Epithelial cell of prostate (primary cell): Measurements from ENCODE around the gene CBFB.
"Not testable (repeated sequence)": the region's sequence is repeated elsewhere in the genome, so short reads cannot be mapped to it uniquely, and the experiment has no call there.

Experiments
- DNase-seq: peaks from one replicate; pipeline ENCODE4 v3.0.0-alpha.2; 2011; ENCODE audit warnings: low read depth, low spot score
- H3K27ac ChIP-seq: fragments of 450-650 bp; 2 replicates; pipeline ENCODE4 v1.5.1; 2017; ENCODE audit warnings: mild to moderate bottlenecking

The CBFB gene

GRCh38 chr16:67039260-67040020, 10.5 kb downstream of the CBFB start:
- no peak for DNase-seq

DNA sequence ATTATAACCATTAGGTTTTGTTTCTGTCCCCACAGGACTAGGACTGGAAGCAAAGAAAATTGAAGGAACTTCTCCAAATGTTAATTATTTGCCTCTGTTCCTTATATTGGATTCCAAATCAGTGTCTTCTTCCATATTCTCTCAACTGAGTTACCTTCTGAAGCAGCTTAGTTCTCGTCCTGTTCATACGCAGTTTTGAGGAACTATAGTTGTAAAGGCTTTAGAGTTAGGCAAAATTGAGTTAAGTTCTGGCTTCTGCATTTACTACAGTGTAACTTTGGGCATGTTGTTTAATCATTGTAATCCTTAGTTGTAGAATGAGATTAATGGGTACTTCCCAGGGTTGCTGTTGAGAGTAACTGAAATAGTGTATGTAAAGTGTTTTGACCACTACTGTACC, 11.2 kb downstream of the CBFB start:
- no peak for DNase-seq
- no peak overlapping the region for H3K27ac ChIP-seq

More at GRCh38 chr16:67039260-67040020, 10.5 kb downstream of the CBFB start:
- H3K27ac ChIP-seq = no peak overlapping the region

DNA sequence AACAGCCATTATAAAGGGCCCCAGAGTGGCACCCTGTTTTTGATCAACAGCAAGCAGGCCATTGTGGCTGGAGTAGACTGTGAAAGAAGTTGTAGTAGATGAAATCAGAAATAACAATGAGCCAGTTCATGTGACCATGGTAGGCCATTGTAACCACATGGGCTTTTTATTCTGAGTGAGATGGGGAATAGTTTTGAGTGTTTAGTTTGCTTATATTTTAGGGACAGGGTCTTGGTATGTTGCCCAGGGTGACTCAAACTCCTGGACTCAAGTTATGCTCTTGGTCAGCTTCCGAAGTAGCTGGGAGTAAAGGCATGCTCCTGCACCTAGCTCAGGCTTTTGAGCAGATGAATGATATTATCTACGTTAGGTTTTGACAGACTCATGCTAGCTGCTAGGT, 12.0 kb downstream of the CBFB start:
- H3K27ac ChIP-seq = no peak overlapping the region
- no peak for DNase-seq

DNA sequence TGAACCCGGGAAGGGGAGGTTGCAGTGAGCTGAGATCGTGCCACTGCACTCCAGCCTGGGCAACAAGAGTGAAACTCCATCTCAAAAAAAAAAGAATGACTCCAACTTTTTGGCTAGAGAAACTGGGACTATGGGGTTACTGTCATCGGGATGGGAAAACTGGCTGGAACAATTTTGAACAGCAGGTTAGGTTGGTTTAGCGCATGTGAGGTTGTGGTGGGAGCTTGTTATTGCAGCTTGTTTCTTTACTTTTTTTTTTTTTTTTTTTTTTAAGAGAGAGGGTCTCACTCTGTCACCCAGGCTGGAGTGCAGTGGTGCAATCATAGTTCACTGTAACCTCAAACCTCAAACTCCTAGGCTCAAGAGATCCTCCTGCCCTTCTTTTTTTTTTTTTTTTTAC, 12.6 kb downstream of the CBFB start:
- not testable (repeated sequence) for DNase-seq, H3K27ac ChIP-seq

DNA sequence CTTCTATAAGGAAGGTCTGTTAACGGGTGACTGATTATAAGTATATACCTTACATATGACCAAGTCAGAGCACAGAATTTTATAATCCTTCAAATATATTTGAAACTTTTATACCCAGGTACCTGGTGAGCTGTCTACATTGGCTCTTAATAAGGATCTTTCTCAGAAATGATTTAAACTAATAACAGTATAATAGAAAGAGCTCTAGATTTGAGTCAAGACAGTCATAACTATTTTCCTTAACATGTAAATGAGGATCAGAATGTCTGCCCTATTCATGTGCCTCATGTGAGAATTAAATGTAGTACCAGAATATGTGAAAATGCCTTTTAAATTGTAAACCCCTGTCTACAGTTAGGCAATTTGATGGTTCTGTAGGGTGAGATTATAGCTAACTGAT, 14.5 kb downstream of the CBFB start:
- no peak overlapping the region for H3K27ac ChIP-seq
- DNase-seq = no peak

DNA sequence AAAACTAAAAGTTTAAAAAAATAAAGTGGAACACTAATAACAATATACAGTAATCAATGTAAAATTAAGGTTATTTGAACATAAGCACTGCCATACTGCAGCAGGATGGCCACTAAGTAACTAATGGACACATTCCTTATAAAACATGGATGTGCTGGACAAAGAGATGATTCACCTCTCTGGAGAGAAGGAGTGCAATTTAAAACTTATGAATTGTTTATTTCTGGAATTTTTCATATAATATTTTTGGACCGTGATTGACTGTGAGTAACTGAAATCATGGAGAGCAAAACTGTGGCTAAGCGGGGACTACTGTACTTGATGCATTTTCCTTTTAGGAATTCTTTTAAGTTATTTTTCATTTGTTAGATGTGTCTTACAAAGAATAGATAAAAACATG, 21.8 kb downstream of the CBFB start:
- H3K27ac ChIP-seq = no peak overlapping the region
- no peak for DNase-seq

GRCh38 chr16:67052399-67052798, 23.4 kb downstream of the CBFB start:
- H3K27ac ChIP-seq = no peak overlapping the region
- no peak for DNase-seq

DNA sequence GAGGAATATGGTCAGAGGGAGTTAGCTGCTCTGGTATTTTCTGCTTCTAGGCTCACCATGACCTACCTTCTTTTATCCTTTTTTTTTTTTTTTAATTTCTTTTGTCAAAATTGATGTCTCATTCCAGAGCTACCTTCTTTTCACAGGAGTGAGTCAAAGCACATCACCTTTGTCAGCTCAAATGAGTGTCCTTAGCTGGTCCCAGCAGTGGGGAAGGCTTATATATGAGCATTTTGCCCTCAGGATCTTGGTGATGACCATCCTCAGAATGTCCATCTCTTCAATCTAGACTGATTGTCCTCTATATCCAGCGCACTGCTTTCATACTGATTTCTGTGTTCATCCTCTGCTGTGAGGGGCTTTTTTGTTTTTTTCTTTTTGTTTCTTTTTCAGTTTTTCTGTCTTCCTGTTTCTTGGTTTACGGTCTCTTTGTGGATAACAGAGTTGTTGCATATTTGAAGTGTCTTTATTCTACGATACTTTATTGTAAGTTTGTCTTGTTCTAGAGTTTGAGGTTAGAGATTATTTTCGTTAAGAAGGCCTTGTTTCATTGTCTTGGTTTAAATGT, 24.9 kb downstream of the CBFB start:
- no peak for DNase-seq
- peak overlapping the region; percentile 67 for H3K27ac ChIP-seq

DNA sequence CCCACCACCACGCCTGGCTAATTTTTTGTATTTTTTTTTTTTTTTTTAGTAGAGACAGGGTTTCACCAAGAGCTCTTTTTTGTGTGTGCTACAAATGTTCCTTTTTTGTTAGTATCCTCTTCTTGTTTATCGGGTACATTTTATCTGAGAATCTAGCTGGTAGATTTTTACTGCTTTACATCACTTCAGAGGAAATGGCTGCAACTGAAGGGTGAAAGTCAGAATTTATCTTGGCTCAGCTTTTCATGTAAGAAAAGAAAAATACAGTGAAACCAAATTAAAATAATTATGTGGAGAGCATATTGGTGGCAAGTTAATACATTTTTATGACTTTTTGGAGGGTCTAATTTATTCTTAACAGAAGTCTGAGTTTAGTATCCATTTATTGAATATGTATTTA, 26.0 kb downstream of the CBFB start:
- DNase-seq = no peak
- peak overlapping the region; percentile 67 for H3K27ac ChIP-seq

DNA sequence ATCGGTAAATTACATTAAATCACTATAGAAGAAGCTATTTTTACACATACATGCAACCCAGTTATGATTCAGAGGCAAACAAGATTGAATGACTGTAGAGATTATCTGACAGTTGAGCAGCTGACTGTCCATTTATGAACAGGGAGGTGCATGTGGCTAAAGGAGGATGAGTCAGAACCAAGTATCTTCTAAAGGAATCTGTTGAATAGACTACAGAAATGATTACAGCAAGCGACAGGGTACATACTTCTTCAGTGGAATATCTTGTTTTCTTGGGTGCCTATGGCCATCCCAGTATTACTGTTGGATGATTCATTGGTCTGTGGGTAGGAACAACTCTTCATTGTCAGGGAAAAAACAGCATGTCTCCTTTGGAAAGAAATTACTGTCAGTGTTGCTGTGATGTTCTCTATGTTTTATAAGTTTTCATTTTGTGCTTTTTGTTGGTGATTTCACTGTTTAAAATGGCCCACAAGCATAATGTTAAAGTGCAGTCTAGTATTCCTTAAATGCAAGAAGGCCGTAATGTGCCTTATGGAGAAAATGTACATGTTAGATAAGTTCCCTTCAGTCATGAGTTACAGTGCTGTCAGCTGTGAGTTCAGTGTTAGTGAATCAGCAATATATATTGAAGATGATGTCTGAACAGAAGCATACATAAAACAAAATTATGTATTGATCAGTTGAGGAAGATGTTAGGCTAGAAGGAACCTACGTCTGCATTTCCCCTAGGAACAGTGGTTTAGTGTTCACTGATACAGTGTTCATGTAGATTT, 27.0 kb downstream of the CBFB start:
- DNase-seq = peak; percentile 95
- H3K27ac ChIP-seq = peak overlapping the region; percentile 67

DNA sequence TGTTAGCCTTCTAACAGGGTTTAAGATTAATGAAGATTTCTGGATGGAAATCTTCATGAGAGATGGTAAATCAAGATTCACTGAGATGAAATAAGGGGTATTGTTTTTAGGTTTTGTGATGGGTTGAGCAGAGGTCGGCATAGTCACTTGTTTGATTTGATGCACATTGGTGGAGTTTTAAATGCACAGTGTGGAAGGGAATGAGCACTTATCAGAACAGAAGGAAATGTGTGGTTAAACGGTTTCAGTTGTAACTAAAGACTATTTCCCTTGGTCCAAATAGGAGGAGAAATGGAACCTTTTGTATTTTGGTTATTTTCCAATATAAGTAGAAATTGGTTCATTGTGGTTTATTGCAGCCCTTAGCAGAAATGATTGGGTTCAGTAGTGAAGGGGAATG, 34.1 kb downstream of the CBFB start:
- no peak for DNase-seq

GRCh38 chr16:67068212-67068753, 39.3 kb downstream of the CBFB start:
- no peak for DNase-seq
- no peak overlapping the region for H3K27ac ChIP-seq

More for the DNA sequence above, 34.1 kb downstream of the CBFB start:
- H3K27ac ChIP-seq = no peak overlapping the region

DNA sequence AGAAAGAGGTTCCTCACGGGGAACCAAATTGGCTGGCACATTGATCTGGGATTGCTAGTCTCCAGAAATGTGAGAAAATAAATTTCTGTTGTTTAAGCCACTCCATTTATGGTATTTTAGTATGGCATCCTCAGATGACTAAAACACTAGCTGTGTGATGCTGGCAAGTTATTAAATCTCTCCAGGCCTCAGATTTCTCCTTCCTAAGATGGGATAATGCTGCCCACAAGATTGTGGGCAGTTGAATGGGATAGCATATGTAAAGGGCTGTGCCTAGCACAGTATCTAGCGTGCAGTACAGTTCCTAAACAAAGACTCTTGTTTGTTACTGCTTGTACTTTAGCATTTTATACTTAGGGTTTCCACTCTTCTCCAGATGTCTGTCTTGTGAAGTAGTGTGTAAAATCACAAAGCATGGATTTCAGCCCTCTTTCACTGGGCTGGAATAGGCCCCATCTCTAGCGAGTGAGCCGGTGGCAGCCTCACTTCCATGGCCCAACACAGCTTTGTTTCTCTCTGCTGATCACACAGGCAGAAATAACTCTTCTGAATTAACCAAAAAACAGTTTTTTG, 42.6 kb downstream of the CBFB start:
- DNase-seq = no peak
- no peak overlapping the region for H3K27ac ChIP-seq

- H3K27ac ChIP-seq = no peak overlapping the region
- DNase-seq = no peak
These were observed 46.4 kb downstream of the CBFB start for GRCh38 chr16:67075331-67075730.

- DNase-seq = no peak
- no peak overlapping the region for H3K27ac ChIP-seq
These were observed 48.9 kb downstream of the CBFB start for GRCh38 chr16:67077871-67078270.

GRCh38 chr16:67082100-67082499, 53.2 kb downstream of the CBFB start:
- DNase-seq = no peak
- H3K27ac ChIP-seq = no peak overlapping the region

DNA sequence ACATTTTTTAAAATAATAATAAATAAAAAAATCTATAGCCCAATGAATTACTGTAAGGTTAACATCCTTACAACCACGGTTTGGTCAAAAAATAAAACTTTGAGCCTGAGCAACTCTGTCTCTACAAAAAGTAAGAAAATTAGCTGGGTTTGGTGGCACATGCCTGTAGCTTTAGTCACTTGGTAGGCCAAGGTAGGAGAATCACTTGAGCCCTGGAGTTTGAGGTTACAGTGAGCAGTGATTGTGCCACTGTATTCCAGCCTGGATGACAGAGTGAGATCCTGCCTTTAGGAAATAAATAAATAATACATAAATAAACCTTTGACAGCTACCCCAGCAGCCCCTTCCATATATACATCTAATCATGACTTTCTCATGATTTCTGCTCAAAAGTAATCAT, 53.9 kb downstream of the CBFB start:
- no peak overlapping the region for H3K27ac ChIP-seq
- DNase-seq = no peak

DNA sequence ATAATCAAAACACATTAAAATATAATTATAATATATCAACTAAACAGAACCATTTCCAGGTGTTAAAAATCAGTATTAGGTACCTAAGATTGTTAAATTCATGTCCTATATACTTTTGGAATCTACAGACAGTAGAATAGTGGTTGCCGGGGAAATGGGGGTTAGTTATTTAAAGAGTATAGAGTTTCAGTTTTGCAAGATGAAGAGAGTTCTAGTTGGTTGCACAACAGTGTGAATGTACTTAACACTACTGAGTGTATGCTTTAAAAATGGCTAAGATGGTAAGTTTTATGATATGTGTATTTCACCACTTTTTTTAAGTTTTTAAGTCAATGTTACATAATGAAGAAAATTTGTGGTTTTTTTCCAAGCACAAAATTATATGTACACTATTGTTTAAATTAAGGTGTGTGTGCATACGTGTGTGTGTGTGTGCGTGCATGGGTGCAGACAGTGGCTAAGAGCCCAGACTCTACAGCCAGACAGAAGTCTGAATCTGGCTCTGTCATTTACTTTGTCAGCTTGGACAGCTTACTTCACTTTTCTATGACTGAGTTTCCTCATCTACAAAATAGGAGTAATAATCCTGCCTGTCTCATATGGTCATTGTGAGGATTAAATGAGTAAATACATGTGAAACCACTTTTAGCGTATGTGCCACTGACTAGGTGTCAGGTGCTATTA, 55.5 kb downstream of the CBFB start:
- DNase-seq = no peak

DNA sequence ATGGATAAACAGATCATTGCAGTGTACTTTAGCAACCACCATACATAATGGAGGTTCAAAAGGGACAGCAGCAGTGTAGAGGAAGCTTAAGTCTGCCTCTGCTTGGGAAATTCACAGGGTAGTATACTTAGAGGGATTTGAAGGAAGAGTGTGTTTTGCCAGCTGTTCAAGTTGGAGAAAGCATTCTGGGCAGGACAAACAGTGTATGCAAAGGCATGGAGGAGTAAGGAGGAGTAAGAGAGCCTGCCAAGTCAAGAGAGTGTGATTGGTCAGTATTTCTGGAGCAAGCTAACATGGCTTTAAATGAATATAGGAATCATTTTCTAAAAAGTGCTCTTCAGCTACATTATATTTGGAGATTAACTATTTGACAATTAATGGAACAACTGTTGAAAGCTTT, 57.9 kb downstream of the CBFB start:
- no peak for DNase-seq
- no peak overlapping the region for H3K27ac ChIP-seq

More for the DNA sequence above, 55.5 kb downstream of the CBFB start:
- H3K27ac ChIP-seq = no peak overlapping the region

- no peak overlapping the region for H3K27ac ChIP-seq
- DNase-seq = no peak
These were observed 58.3 kb downstream of the CBFB start for GRCh38 chr16:67087291-67087690.
